Body of pancreas (tissue), 4 donors: Measurements from ENCODE around the gene ALDH7A1. TPM values are rescaled to one million over a fixed set of nuclear protein-coding genes. Genes with fewer than 3 reads are reported as not detected.

ENCODE experiments used
- ATAC-seq: fragments of 150-250 bp; one replicate; pipeline ENCODE4 v1.9.1; 2016
- DNase-seq, 4 donors: peaks; one replicate each; pipeline ENCODE4 v3.0.0-alpha.2; 2019
- H3K27ac ChIP-seq, 4 donors: fragments of 200-600 bp; sonication (generic); 1 replicate in 3 of 4; 2 replicates in 1 of 4; pipeline versions ENCODE4 v1.5.1 to v1.6.1; 2016 to 2019; ENCODE audit warnings: mild to moderate bottlenecking in 1 of 4, mixed read lengths in 1 of 4, moderate library complexity in 1 of 4
- H3K27me3 ChIP-seq, 2 donors: fragments of 200-600 bp; sonication (generic); one replicate each; pipeline ENCODE4 v1.6.0; 2016; ENCODE audit warnings: mild to moderate bottlenecking in 1 of 2
- H3K36me3 ChIP-seq, 2 donors: fragments of 200-600 bp; sonication (generic); replicated peaks in 1 of 2; 2 replicates each; pipeline ENCODE4 v1.5.1; 2016; ENCODE audit warnings: low read depth in 2 of 2; ENCODE audit not compliant: insufficient read depth in 1 of 2
- H3K4me1 ChIP-seq: fragments of 200-600 bp; sonication (generic); one replicate; pipeline ENCODE4 v1.6.0; 2016
- H3K4me3 ChIP-seq, 2 donors: fragments of 200-600 bp; sonication (generic); 1 replicate in 1 of 2; 2 replicates in 1 of 2; pipeline ENCODE4 v1.5.1; 2016 to 2019
- H3K9me3 ChIP-seq, 3 donors: fragments of 200-600 bp; sonication (generic); 1 replicate in 2 of 3; 2 replicates in 1 of 3; pipeline ENCODE4 v1.5.1; 2016
- POLR2A ChIP-seq, 3 donors: fragments of 450-650 bp; IDR thresholded peaks; one replicate each; pipeline ENCODE4 v1.6.1; 2016; ENCODE audit warnings: antibody characterized with exemption in 3 of 3, mild to moderate bottlenecking in 2 of 3
- WGBS, 2 donors: methylation state at CpG; one replicate each; pipeline ENCODE4 v1.1.5; 2017; 5-methylcytosine and 5-hydroxymethylcytosine counted together
- intact Hi-C: fragments of 100-400 bp; cut with DNase I; formaldehyde crosslinking; loops from one replicate; pipeline ENCODE4 v1.15.1; 2023
- small RNA-seq: library from RNA; depleted of rRNA; stranded (forward); fragments of <200 nt; gene quantifications from one replicate; pipeline ENCODE3, GENCODE V24; 2016
- total RNA-seq, 2 donors: library from RNA; depleted of rRNA; stranded (reverse); fragments of >200 nt; gene quantifications; one replicate each; pipeline ENCODE4 v1.1.0, GENCODE V29; 2016
- TF ChIP-seq, protein P1 (sequence below), 7 experiments: fragments of 450-650 bp in 4 of 7; fragments of 200-600 bp in 3 of 7; sonication (generic) in 3 of 7; IDR thresholded peaks; one replicate each; pipeline ENCODE4 v1.5.1; 2016 to 2019; ENCODE audit warnings: antibody characterized with exemption in 7 of 7

Gene ALDH7A1
- total RNA-seq, 2 donors from 2014 or later: 19.1 to 27.0 TPM

DNA sequence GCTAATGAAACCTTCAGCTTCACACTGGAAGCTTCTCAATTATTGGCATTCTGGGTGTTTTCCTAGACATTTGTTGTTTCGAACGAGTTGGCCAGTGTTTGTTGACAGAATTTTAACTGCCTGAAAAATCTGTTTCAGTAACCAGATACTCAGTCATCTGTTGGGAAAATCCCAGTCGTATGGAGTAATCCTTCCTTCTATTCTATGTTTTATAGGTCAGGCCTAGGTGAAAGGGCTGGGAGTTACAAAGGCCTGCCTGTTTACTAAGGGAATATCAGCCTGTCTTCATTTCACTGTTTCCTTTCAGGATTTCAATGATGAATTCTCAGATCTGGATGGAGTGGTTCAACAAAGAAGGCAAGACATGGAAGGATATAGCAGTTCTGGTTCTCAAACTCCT lies 111.9 kb downstream of the ALDH7A1 start:
- 64 to 67% methylated on average over 3 of the region's 3 CpGs for WGBS, 2 donors
- intact Hi-C loops: no loop called here
- no peak for DNase-seq
- peaks cover 3% of the 10 kb centered on the region for H3K4me1 ChIP-seq
- no peak overlapping the region for H3K27ac ChIP-seq
- H3K4me3 ChIP-seq: no peak overlapping the region
- no peaks in the 10 kb centered on the region for H3K27me3 ChIP-seq
- H3K36me3 ChIP-seq: peaks cover 0 to 25% of the 10 kb centered on the region in 2 donors
- H3K9me3 ChIP-seq: no peaks in the 10 kb centered on the region
- no peak for ATAC-seq
- TF ChIP-seq POLR2A (IDR thresholded peaks at IDR 0.05): no peak
- TF ChIP-seq, protein P1, sequence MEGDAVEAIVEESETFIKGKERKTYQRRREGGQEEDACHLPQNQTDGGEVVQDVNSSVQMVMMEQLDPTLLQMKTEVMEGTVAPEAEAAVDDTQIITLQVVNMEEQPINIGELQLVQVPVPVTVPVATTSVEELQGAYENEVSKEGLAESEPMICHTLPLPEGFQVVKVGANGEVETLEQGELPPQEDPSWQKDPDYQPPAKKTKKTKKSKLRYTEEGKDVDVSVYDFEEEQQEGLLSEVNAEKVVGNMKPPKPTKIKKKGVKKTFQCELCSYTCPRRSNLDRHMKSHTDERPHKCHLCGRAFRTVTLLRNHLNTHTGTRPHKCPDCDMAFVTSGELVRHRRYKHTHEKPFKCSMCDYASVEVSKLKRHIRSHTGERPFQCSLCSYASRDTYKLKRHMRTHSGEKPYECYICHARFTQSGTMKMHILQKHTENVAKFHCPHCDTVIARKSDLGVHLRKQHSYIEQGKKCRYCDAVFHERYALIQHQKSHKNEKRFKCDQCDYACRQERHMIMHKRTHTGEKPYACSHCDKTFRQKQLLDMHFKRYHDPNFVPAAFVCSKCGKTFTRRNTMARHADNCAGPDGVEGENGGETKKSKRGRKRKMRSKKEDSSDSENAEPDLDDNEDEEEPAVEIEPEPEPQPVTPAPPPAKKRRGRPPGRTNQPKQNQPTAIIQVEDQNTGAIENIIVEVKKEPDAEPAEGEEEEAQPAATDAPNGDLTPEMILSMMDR (IDR thresholded peaks at IDR 0.05): no peak

- no peak for TF ChIP-seq POLR2A (IDR thresholded peaks at IDR 0.05)
- TF ChIP-seq, protein P1 (IDR thresholded peaks at IDR 0.05): no peak
- Histone ChIP-seq H3K27ac (no peak overlapping the region), H3K27me3 (no peaks in the 10 kb centered on the region), H3K9me3 (no peaks in the 10 kb centered on the region), H3K4me1 (peaks cover 7% of the 10 kb centered on the region), H3K4me3 (no peak overlapping the region), H3K36me3 (peaks cover 0 to 25% of the 10 kb centered on the region in 2 donors)
- DNase-seq (no peak), ATAC-seq (no peak)
- 59 to 69% methylated on average over 1 of the region's 1 CpG for WGBS, 2 donors
- intact Hi-C loops: no loop called here
Measured at GRCh38 chr5:126482591-126482990, 112.4 kb downstream of the ALDH7A1 start.

- WGBS, 2 donors: 63 to 83% methylated on average over 2 of the region's 2 CpGs
- intact Hi-C loops: no loop called here
- ATAC-seq (no peak), DNase-seq (no peak)
- Histone ChIP-seq H3K4me1 (peaks cover 7% of the 10 kb centered on the region), H3K27ac (no peak overlapping the region), H3K36me3 (peaks cover 0 to 16% of the 10 kb centered on the region in 2 donors), H3K9me3 (no peaks in the 10 kb centered on the region), H3K4me3 (no peak overlapping the region), H3K27me3 (no peaks in the 10 kb centered on the region)
- TF ChIP-seq, protein P1 (IDR thresholded peaks at IDR 0.05): no peak
- no peak for TF ChIP-seq POLR2A (IDR thresholded peaks at IDR 0.05)
Measured at GRCh38 chr5:126481243-126481642, 113.8 kb downstream of the ALDH7A1 start.

Small RNAs within 50 kb of the gene (small RNA-seq; reads per million reads assigned to genes)
- gene RNU6-290P: not detected

Other genes with a start within 250 kb of the ALDH7A1 start
- 10 to 100 TPM; 34.9 to 35.8 TPM for gene GRAMD2B, start 171.8 kb downstream of the ALDH7A1 start, total RNA-seq
- 10 to 100 TPM; 24.6 to 26.7 TPM for gene PHAX, start 5.7 kb upstream of the ALDH7A1 start, total RNA-seq
- 1 to 10 TPM; 1.3 to 2.0 TPM for gene LMNB1, start 181.9 kb upstream of the ALDH7A1 start, total RNA-seq